ENCODE measurements around the gene CATSPERB.
"Not testable (repeated sequence)": the region's sequence is repeated elsewhere in the genome, so short reads cannot be mapped to it uniquely, and the experiment has no call there.

Gene CATSPERB

DNA sequence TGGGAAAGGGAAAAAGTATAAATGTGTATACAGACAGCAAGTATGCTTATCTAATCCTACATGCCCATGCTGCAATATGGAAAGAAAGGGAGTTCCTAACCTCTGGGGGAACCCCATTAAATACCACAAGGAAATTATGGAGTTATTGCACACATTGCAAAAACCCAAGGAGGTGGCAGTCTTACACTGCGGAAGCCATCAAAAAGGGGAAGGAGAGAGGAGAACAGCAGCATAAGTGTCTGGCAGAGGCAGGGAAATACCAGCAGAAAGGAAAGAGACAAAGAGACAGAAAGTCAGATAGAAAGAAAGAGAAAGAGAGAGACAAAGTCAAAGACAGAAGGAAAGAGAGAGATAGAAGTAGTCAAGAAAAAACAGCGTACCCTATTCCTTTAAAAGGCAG lies 64.8 kb downstream of the CATSPERB start:
- not testable (repeated sequence) for DNase-seq

DNA sequence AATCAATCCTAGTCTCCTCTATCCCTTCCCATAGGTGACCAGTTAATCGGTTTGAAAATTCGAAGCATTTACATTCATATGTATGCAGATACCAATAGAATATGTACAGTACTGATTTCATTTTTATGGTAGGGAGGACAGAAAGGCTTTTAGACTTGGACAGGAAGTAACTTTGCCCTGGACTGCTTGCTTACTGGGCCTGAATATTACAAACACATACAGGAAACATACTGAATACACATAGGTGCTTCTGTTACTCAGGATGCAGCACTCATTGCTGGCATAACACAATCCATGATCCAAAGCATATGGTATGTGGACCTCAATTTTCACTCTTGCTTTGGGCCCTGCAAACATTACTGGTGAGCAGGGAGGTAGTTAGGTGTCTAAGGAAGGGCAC lies 71.1 kb downstream of the CATSPERB start:
- DNase-seq = no peak

DNA sequence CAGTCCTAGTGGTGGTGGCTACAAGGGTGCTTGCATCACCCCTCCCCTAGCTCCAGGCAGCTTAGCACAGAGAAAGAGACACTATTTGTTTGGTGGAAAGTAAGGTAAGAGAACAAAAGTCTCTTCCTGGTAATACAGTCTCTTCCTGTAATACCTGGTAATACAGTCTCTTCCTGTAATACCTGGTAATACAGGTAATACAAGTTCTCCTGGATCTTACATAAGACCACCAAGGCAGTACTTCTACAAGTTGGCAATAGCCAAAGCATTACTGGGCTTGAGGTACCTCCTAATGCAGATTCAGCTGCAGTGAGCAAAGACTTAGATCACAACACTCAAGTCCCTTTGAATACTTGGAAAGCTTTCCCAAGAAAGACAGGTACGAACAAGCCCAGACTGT lies 77.0 kb downstream of the CATSPERB start:
- no peak for DNase-seq

DNA sequence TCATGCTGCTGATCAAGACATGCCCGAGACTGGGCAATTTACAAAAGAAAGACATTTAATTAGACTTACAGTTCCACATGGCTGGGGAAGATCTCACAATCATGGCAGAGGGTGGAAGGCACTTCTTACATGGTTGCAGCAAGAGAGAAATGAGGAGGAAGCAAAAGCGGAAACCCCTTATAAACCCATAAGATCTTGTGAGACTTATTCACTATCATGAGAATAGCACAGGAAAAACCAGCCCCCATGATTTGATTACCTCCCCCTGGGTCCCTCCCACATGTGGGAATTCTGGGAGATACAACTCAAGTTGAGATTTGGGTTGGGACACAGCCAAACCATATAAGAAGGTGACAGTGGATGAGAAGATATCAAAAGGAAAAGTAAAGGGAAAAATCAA lies 78.4 kb downstream of the CATSPERB start:
- DNase-seq = no peak

DNA sequence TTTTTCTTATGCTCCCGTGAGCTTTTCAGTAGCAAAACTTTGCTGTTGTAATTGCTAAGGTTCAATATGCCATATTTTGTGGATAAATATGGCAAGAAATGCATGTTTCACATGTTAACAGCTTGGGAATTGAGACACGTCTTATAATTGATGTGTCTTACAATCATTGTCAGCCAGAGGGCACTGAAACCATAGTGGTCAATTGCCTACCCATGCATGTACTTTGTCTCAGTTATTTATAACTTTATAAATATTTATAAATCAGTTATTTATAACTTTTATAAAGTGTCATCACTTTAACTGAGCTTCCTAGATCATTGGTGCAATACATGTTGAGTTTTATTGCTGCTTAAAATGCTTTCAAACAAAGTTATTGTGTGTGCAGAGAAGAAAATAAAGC lies 82.0 kb downstream of the CATSPERB start:
- DNase-seq = peak; percentile 13

DNA sequence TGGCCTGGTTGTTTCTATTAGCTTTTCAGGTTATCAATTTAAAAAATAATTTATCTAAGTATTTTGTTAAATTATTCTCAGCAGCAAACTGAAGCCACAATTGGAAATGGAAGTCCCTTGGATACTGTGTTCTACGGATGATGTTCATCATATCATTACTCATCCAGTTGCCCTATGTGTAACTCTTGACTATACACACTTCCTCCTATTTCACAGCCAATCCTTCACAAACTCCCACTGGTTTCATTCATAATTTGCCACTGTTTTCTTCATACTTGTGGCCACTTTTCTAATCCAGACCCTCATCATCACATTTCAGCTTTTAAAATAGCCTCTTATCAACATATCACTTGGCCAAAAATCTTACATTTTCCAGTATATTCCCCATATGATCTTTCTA lies 84.0 kb downstream of the CATSPERB start:
- no peak for DNase-seq

DNA sequence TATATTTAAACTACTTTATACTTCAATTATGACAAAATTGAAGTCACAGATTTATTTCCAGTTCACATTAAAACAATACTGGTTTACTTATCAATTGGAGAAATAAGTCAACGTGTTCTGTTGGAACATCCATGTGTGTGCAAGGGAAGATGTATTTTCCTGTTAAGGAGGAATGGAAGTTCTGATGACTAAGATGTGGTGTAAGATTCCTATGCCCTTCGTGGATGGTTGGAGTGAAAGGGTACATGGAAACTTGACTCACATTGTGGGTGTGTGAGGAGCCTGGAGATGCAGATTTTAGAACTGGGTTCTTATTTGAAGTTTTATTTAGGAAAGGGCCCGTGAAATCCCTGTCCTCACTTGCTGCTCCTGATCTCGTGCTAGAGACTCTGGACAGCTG lies 95.3 kb downstream of the CATSPERB start:
- no peak for DNase-seq

DNA sequence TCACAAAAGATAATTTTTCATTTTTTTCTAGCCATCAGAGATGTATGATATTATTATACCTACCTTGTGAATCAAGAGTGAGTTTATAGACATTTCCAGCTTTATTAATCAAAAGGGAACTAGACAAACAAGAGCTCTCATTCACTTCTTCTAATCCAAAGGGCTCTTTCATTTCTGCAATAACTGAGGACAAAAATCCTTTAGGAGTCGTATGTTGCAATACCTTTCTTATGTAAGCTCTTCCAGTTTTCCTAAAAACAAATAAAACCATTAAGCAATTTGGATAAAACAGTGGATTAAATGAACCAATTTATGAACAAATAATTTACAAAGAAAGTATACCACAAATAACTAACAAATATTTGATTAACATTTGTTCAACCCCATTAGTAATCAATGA lies 107.1 kb downstream of the CATSPERB start:
- no peak for DNase-seq

DNA sequence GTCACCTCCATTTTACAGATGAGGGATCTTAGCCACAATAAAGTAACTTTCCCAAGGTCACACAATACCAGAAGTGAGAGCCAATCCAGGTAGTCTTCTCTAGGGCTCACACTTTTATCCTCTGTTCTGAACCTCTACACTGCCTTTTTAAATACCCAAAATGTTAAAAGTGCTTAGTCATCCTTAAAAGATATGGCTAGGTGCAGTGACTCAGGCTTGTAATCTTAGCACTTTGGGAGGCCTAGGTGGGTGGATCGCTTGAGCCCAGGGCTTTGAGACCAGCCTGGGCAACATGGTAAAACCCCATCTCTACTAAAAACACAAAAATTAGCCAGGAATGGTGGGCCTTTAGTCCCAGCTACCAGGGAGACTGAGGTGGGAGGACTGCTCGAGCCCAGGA lies 117.7 kb downstream of the CATSPERB start:
- DNase-seq = no peak

DNA sequence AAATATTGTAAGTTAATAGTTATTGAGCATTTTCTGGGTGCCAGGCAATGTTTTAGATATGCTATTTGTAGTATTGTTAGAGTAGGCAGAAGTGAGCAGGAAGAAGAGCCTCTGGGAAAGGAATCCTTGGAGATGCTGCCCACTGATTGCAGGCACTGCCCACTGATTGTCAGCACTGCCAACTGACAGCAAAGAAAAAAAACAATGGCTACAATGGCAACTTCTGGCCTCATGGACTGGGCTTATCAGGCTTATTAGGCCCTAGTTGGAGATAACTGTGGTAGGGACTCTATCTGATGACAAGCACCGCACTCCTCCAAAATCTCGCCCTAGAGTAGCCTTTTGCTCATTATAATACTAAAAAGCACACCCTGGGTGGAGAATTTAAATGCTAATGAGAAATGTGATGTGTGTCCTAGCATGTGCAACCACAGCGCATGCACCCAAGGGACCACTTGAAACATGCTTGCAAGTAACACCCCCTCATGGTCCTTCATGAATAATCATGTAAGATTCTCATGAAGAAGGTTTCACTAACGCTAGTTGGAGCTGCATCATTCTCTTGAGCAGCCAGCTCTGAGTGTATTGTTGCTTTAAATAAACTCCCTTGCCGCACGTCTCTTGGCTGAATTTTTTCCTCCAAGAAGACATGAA lies 118.3 kb downstream of the CATSPERB start:
- DNase-seq = no peak

DNA sequence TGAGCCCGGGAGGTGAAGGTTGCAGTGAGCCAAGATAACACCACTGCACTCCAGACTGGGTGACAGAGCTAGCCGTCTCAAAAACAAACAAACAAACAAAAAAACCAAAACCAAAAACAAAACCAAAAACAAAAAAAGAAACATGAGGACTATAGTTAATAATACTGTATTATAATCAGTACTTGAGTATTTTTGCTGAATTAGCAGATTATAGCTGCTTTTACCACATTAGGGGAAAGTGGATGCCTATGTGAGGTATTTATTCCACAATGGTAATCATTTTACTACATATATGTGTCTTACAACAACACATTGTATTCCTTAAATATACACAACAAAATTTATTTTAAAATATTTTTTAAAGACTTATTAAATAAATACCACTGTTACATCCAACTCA lies 120.4 kb downstream of the CATSPERB start:
- no peak for DNase-seq

DNA sequence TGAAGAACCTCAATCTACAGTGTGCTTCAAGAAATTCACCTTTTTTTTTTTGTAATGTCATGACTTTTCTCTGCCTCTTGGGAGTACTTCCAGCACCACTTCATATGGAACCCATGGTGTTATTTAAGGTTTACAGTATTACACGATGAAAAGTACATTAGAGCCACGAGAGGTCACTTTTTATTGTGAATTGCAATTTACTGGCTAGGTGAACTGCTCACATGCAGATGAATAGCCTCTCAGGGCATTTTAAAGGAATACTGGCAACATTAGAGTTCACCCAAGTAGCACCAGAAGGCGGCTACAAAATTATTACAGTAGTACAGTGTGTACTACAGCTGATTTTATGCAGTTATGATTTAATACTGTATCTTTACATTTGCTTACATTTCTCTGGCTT lies 122.7 kb downstream of the CATSPERB start:
- DNase-seq = no peak

DNA sequence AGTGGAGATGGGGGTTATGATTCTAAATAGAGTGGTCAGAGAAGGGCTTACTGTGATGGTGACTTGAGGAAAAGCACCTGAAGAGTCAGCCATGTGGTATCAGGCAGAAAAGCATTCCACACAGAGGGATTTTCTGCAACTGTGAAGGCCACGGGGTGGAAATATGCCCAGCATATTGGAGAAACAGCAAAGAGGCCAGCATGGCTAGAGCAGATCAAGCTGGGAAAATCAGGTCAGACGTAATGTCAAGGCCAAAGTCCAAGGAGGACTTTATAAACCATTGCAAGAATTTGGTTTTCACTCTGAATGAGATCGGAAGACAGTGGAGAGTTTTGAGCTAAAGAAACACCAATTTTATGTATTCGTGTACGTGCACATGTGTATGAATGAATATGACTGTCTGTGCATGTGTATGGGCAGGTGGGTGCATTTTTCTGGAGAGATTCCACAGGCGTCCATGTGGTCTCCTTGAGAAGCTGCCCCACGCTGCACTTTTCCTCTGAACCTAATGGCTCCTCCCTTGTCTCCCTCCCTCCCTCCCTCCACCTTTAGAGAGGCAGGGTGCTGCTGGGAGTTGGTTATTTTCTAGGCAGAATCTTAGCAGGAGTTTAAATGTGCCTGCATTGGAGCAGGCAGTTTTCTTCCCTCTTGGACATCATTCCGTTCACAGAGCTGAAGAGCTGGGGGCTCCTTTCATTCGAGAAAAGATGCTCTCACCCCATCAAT lies 124.4 kb downstream of the CATSPERB start:
- no peak for DNase-seq

DNA sequence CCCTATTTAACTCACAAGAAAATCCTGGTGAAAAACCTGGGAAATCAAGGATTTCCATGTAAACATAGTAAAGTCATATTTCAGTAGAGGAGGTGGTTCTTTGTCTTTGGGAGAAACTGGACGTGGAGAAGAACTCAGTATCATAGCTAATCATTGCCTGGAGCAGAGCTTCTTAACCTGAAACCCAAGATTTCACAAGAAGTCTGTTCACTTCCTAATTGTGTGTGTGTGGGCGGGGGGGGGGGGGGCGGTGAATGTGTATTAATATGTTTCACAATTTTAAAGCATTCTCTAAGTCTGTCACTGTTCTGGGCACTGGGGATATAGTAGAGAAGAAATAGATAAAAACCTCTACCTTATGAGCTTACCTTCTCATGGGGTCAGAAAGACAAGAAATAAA lies 125.0 kb downstream of the CATSPERB start:
- DNase-seq = no peak

DNA sequence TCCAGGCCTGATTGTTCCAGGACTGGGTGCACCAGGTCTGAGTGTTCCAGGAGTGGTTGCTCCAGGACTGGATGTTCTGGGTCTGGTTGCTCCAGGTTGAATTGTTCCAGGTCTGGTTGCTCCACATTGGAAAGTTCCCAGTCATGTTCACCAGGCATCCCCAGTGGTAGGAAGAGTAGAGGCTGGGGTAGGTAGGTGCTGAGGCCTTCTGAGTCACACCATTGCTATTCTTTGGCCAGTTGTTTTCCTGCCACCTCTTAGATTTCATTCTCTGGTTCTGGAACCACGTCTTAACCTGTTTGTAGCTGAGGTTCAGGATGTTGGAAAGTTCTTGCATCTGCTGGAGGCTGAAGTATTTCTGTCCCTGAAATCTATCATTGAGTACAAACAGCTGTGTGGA lies 127.3 kb downstream of the CATSPERB start:
- DNase-seq = not testable (repeated sequence)

DNA sequence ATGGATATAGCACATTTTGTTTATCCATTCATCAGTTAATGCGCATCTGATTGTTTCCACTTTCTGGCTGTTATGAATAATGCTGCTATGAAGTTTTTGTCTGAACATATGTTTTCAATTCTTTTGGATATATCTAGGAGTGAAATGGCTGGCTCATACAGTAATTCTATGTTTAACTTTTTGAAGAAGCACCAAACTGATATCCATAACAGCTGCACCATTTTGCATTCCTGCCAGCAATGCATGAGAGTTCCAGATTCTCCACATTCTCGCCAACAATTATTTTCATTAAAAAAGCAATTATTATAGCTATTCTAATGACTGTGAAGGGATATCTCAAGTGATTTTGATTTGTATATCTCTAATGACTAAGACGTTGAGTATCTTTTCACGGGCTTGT lies 131.9 kb downstream of the CATSPERB start:
- DNase-seq = no peak

DNA sequence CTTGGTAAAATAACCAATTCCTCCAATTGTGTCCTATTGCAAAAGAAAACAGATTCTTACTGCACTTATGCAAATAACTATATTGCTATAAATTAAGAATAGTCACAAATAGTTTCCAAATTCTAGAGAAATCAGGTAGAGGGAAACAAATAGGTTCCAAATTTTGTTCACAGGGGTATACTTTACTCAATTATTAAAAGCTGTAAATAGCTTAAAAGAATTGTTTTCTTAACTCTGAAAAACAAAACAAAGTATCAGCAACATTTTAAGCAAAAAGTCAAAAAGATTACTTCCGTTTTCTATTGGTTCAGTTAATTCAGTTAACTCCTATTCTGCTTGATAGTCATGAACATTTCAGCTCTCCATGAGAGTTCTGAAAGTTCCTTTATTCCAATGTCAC lies 136.2 kb downstream of the CATSPERB start:
- no peak for DNase-seq

DNA sequence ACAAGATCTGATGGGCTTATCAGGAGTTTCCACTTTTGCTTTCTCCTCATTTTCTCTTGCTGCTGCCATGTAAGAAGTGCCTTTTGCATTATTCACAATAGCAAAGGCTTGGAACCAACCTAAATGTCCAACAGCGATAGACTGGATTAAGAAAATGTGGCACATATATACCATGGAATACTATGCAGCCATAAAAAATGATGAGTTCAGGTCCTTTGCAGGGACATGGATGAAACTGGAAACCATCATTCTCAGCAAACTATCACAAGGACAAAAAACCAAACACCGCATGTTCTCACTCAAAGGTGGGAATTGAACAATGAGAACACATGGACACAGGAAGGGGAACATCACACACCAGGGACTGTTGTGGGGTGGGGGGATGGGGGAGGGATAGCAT lies 137.9 kb downstream of the CATSPERB start:
- DNase-seq = not testable (repeated sequence)

DNA sequence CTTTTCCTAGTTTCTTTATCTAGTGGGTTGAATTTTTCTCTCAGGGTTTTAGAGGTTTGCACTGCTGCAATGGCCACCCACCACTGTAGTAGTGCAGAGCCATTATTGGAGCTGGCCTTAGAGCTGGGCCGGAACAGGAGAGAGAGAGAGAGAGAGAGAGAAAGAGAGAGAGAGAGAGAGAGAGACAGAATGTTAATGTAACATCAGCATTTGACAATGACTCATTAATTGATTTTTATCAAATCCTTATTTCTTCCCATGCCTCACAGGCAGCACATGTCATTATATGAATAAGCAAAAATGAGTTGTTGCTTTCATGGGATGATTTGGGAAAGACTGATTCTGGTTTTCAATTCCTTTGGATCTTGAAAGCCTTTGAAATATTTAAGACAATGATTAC lies 145.5 kb downstream of the CATSPERB start:
- no peak for DNase-seq

DNA sequence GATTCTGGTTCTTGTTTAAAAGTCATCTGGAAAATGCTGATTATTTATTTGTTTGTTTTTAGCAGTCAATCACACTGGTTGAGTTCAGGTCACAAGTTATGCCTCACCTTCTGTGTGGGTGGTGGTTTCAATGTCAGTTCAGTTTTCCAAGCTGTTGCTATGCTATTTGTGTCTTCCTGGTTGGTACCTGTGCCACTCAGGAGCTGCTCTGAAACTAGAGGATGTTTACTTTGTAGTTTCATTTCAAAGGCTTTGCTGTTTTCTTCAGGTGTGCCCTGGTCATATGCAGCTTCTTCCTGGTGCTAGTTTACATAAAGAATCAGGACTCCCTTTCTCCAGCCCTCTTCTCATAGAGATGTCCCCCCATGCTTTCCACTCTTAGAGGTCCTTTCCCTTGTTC lies 146.0 kb downstream of the CATSPERB start:
- no peak for DNase-seq

DNA sequence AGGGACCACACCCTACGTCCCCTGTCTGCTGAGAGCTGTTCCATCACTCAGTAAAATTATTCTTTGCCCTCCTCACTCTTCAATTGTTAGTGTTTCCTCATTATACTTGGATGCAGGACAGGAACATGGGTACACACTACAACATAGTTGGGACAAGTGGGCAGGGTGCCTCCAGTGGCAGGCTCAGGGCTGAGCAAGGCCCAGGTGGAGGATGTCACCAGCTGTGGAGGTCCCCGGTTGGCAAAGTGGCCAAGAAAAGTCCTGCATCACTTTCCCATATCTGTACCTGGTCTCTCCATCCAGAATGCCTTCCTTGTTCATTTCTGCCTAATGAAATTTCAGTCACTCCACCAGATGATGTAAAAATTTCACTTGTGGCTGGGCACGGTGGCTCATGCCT lies 149.1 kb downstream of the CATSPERB start:
- DNase-seq = no peak

DNA sequence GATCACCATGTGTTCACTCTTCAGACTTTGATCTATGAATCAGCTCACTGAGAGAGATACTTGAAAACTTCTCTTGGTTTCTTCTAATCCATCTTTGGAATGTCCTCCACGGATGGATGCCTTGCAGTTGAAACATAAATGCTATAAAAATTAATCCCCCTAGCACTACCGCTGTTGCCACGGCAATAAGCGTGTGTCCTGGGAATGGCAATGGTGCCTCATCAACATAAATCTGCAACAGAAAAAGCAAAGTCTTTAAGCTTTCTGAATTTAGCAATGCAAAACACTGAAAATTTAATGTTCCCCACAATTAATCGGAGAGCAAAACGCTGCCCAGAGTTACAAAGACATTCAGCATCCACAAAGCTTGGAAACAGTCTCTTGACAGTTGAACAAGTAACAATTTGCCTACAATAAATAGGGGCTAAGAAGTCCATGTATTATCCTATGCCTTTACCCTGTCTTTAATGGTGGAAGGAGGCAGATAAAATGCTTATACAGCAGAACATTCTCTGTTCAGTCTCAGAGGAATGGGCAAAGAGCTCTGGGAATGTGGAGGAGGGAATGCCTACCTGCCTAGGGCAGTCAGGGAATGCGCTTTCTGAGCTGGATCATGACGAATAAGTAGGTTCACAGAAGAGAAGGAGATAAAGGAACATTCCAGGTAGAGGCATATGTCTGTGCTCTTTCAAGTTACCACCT lies 150.9 kb downstream of the CATSPERB start:
- DNase-seq = no peak

DNA sequence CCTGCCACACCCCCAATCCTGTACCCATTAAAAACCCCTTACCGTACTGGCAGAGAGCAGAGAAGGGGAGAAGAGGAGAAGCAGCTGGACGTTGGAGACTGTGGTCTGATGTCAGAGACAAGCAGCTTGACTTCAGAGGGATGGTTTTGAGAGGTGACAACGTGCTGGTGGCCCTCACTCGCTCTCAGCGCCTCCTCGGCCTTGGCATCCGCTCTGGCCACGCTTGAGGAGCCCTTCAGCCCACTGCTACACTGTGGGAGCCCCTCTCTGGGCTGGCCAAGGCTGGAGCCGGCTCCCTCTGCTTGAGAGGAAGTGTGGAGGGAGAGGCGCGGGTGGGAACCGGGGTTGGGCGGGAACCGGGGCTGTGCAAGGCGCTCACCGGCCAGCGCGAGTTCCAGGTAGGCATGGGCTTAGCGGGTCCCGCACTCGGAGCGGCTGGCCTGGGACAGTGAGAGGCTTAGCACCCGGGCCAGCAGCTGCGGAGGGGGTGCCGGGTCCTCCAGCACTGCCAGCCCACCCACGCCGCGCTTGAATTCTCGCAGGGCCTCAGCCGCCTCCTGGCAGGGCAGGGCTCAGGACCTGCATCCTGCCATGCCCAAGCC lies 154.2 kb downstream of the CATSPERB start:
- DNase-seq = no peak
